Suppressor macrophage (primary cell): ENCODE data around the gene LCN2.

Experiments used
- DNase-seq, 4 experiments: peaks; one replicate each; pipeline ENCODE4 v3.0.0-alpha.2; 2020 to 2022

Gene LCN2

GRCh38 chr9:128151309-128152132 is 2.3 kb downstream of the LCN2 start:
- DNase-seq, result no peak

DNA sequence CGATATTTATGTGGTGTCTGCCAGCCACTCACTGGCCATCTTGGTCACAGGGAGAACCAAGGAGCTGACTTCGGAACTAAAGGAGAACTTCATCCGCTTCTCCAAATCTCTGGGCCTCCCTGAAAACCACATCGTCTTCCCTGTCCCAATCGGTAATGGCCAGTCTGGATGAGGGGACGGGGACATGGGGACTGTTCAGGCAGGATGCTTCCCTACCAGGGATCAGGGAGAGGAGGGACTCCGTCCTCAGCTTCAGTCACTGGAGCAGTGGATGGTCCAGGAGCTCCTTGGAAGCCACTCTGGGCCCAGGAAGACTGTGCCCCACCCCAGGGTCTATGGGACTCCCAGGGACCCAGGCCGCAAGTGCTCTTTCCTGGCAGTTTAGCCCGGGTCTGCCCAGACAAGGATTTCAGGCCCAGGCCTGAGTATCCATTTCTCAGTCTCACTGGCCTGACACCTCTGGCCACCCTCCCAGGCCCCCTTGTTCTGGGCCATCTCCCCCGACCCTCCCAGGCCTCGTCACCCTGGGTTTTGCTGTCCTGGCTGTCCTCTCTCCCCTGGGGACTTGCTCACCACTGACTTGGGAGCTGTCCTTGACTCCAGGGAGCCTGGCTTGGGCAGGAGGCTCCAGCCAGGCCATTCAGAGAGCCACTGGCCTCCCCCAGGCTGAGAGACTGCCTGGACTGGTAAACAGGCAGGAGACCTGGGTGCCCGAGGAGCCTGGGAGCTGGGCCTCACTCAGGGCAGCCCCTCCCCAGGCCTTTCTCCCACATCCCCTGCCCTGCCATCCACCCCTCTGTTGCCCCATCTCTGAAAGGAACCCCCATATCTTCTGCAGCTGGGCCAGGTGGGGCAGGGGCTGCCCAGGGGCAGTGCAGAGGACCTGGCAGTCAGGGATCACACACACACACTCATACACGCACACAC is 3.1 kb downstream of the LCN2 start:
- DNase-seq, result no peak

DNA sequence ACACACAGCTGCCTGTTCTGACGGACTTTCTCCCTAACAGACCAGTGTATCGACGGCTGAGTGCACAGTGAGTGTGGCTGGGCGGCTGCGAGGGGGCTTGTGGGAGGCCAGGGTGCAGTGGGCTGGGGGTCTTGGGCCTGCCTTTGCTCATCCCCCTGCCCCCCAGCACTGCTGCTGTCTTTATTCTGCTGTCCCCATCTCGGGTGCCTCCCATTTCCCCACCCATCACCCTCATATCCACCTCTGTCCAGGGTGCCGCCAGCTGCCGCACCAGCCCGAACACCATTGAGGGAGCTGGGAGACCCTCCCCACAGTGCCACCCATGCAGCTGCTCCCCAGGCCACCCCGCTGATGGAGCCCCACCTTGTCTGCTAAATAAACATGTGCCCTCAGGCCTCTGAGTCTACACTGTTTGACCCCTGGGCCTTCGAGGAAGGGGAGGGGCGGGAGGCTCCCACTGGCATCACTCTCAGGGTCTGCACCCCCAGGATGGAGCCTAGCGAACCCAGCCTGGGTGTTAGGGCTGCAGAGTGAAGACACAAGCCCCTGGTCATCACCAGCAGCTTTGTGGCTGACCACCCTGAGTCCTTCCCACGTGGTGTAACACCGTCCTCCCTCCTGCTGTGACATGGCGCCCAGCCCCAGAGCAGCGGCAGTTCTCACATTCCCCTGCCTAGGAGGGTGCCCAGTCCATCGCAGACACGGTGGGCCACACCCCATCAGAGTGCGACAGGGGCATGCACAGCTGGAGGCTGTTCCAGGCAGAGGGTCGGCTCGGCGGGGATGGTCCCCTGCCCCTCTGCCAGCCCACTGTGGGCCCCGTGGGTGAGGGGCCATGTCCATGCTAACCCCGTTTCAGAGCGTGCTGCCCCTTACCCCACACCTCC is 4.0 kb downstream of the LCN2 start:
- no peak for DNase-seq

- DNase-seq, result no peak
Measured at GRCh38 chr9:128153947-128154695, 4.9 kb downstream of the LCN2 start.

DNA sequence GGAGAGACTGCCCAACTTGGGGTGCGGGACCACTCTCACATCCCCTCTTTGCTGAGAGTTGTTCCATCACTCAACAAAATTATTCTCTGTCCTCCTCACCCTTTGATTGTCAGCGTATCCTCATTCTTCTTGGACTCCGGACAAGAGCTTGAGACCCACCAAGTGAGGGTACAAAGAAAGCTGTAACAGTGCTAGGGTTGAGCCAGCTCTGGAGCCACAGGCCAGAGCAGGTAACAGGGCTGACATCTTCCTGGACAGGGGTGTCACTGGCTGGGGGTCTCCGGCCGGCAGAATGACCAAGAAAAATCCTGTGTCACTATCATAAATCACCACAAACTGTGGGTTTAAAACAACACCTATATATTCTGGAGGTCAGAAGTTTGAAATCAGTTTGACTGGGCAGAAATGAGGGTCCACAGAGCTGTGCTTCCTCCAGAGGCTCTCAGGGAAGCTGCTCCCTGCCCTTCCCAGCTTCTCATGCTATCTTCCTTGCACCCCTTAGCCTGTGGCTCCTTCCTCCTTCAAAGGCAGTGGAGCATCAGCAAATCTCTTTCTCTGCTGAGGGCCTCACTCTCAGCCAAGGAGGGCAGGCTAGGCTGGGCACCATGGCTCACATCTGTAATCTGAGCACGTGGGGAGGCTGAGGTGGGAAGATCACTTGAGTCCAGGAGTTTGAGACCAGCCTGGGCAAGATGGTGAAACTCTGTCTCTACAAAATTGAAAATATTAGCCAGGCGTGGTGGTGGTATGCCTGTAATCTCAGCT is 6.7 kb downstream of the LCN2 start:
- DNase-seq, result no peak

GRCh38 chr9:128159522-128159783 is 10.2 kb downstream of the LCN2 start:
- peak; percentile 36 to 59 (median 49) for DNase-seq

- DNase-seq, result peak; percentile 87 to 97 (median 92)
Measured at GRCh38 chr9:128159784-128160602, 10.7 kb downstream of the LCN2 start, which contains the start of gene BBLN. TSS of gene BBLN (plus strand) at chr9:128160265. CDS start at chr9:128160408, 143 bp downstream.

DNA sequence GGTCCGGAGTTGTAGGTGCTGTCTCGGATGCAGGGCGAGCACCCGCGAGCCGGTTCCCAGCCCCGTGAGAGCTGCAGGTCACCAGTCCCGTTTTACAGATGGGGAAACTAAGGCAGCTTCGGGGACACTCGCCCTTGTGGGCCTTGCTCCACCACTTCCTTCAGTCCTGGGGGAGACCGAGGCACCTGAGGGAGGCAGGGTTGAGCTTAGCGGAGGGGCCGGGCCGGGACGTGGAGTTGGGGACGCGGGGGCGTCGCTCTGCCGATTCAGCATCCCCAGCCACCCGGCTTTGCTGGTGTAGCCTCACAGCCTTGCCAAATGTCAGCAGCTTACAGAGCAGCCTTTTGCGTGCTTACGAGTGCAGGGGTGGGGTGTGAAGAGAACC is 11.3 kb downstream of the LCN2 start:
- peak; percentile 58 to 80 (median 74) for DNase-seq

GRCh38 chr9:128161215-128161902 is 12.1 kb downstream of the LCN2 start:
- DNase-seq, result peak in 3 of 4 experiments; percentile 20 to 27 (median 23)

- peak in 3 of 4 experiments; percentile 19 to 36 (median 30) for DNase-seq
Measured at GRCh38 chr9:128162215-128163026, 13.2 kb downstream of the LCN2 start.

DNA sequence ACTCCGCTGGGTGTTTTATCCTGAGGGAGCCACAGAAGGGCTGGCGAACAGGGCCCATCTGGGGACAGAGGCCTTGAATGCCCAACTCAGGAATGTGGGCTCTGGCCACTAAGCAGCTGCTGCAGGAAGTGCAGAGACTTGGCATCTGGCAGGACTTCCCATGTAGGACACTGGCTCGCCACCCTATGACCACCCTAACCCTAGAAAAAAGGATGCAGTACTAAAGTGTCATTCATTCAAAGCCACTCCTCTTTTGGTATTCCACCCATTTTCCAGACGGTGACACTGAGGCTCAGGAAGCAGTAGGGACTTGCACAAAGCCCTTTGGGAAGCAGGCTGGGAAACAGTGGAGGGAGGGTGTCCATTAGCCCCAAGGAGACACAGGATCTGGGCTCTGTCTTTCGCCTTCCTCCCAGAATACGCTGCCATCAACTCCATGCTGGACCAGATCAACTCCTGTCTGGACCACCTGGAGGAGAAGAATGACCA is 13.8 kb downstream of the LCN2 start:
- DNase-seq, result no peak

GRCh38 chr9:128163523-128164306 is 14.5 kb downstream of the LCN2 start:
- DNase-seq, result no peak

DNA sequence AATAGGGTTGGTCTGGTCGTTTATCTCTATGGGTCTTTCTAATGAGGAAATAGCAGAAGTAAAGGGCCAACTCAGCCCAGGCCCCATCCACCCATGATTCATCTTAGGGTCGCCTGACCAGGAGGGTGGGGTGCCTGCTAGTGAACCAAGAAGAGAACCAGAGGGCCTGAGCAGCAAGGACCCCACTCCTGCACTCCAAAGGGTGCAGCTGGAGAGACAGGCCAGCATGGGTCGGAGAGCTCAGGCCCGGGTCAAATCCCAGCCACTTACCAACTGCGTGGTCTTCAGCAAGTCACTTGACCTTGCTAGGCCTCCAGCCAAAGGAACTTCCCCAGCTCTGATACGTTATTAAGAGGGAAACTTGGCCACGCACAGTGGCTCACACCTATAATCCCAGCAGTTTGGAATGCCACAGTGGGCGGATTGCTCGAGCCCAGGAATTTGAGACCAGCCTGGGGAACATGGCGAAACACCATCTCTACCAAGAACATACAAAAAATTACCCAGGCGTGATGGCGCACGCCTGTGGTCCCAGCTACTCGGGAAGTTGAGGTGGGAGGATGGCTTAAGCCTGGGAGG is 15.1 kb downstream of the LCN2 start:
- peak; percentile 37 to 63 (median 52) for DNase-seq

GRCh38 chr9:128166169-128166568 is 16.9 kb downstream of the LCN2 start:
- DNase-seq, result no peak

- DNase-seq, result no peak
Measured at GRCh38 chr9:128167209-128167608, 18.0 kb downstream of the LCN2 start.

DNA sequence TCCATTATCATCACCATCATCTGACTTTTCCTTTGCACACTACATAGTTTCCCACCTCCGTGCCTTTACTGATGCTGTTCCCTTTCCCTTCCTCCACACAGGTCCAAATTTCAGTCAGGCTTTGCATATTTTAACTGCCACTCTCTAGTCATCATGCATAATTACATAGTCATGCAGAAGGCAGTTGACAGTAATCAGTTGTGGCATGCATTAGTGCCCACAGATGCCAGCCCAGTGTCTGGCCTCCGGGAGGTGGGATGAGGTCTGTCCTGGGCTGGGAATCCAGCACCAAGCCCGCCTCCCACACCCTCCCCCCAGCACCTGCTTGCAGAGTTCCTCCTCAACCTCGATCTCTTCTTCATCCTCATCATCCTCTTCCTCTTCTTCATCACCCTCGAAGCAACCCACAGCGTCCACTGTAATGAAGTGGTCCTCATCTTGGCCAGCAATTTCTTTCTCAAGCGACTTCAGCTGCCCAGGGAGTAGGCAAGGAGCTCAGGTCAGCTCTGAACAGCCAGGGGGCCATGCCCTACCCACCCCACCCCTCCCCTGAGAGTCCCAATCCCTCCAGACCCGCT is 19.6 kb downstream of the LCN2 start:
- DNase-seq, result no peak

DNA sequence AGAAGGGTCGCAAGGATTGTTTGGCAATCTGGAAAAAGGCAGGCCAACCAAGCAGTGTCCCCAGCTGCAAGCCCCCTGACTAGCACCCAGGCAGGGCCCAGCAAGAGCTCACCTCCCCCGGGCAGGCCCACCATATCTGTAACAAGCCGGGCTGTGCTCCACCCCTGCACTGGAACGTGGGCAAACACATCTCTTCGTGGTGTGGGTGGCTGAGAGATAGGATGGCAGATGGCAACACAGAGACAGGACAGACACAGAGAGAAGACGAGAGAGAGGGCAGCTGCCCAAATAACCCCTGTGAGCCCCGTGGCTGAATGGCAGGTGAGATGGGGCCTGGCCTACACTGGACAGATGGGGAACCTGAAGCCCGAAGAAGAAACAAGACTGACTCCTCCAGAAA is 20.2 kb downstream of the LCN2 start:
- DNase-seq, result no peak
